CD4-positive, alpha-beta T cell treated with Interleukin-4 for 1 hour (primary cell): ENCODE data around the gene NXNL1.

Experiments used
- DNase-seq, 2 donors: peaks; one replicate each; pipeline ENCODE4 v3.0.0-alpha.2; 2020 to 2022

Gene NXNL1

DNA sequence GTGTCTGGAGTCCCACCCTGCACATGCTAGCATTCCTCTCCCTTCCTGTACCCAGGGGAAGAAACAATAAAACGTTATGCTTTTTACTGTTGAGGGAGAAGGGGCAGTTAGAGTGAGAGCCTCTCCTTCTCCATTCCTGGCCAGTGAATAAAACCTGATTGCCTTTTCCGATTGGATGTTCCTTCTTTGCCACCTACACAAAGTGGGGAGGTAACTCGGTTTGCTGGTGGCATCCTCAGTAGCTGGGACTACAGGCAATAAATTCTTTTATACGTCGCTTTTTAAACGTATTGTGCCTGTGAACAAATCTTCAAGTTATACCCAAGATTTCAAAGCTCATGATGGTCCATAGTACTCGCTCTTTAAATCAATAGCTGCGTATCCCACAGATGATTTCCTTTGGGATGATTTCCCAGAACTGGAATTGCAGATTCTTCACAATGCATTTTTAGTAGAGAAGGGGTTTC, 41.5 kb downstream of the NXNL1 start:
- no peak for DNase-seq

DNA sequence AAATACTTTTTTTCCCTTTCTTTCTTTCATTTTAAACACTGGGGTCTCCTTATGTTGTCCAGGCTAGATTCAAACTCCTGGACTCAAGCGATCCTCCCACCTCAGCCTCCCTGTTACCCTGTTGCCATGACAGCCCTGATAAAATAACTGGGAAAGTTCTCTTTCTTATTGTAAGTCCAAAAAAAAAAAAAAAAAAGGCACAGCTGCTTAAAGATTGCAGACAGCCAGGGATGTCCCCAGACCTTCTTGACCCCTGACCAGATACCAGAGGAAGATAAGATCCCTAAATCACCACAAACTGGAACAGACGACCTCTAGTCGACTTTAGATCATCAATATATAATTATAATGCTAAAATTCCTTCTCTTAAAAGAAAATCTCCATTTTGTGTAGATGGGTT, 42.0 kb downstream of the NXNL1 start:
- no peak for DNase-seq

DNA sequence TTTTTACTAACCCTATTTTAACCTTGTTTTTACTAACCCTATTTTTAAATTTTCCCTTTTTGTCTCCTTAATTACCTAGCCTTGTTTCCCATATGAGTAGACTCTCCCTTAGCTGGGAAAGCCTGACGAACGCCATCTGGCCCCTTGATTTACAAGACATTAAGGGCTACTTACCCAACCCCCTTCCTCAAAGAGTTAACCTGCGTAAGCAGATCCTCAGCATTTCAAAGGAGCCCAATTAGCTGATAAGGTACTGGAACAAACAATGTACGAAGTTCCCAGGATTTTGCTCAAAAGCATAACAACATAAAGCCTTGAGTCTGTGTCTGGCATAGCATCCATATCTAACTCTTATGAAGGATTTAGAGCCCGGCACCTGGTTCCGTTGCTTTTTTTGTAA, 45.6 kb downstream of the NXNL1 start:
- no peak for DNase-seq

DNA sequence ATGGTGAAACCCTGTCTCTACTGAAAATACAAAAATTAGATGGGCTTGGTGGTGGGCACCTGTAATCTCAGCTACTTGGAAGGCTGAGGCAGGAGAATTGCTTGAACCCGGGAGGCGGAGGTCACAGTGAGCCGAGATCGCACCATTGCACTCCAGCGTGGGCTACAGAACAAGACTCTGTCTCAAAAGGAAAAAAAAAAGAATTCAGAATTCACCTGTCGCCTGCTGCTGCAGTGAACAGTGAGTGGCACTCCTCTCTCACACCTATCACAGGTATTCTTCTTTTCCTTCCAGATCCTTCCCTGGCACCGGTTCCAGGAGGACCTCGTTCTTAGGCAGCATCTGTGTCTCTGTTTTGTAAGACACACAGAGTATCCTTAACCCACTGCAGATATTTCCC, 46.6 kb downstream of the NXNL1 start:
- no peak for DNase-seq

DNA sequence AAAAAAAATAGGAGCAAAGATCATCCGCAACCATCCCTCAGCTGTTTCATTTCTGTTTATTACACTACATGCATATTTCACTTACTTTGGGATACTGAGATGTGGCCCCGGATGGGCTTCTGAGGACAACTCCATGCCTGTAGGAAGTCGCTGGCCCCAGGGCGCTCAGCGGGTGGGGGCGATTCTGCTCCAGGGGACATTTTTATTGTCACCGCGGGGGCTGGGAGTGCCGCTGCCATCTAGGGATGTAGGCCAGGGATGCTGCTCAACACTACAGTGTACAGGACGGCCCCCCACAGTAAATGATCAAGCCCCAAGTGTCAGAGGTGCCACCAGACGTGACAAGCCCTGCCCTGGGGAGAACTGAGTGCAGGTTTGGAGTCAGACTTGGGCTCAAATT, 48.9 kb downstream of the NXNL1 start:
- no peak for DNase-seq

DNA sequence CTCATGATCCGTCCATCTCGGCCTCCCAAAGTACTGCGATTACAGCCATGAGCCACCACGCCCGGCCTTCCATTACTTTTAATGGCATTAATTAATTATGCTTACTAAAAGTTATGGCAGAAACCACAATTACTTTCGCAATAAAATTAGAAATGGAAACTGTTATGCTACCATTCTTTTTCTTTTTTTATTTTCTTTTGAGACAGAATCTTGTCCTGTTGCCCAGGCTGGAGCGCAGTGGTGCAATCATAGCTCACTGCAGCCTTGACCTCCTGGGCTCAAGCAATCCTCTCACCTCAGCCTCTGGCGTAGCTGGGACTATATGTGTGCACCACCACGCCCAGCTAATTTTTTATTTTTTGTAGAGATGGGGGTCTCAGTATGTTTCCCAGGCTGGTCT, 50.7 kb downstream of the NXNL1 start:
- no peak for DNase-seq

DNA sequence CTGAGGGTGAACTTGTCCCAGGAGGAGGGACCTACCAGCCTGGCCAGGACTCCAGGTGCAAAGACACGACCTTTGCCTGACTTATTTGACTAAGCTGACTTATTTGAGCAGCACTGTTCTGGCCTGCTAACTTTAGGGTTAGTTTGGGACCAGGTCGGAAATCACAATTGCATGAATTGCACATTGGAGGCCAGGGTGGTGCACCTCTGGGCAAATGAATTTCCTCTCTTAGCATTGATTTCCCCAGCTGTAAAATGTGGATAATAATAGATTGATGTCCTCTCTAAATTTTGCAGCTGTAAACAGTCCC, 53.9 kb downstream of the NXNL1 start:
- DNase-seq: no peak

DNA sequence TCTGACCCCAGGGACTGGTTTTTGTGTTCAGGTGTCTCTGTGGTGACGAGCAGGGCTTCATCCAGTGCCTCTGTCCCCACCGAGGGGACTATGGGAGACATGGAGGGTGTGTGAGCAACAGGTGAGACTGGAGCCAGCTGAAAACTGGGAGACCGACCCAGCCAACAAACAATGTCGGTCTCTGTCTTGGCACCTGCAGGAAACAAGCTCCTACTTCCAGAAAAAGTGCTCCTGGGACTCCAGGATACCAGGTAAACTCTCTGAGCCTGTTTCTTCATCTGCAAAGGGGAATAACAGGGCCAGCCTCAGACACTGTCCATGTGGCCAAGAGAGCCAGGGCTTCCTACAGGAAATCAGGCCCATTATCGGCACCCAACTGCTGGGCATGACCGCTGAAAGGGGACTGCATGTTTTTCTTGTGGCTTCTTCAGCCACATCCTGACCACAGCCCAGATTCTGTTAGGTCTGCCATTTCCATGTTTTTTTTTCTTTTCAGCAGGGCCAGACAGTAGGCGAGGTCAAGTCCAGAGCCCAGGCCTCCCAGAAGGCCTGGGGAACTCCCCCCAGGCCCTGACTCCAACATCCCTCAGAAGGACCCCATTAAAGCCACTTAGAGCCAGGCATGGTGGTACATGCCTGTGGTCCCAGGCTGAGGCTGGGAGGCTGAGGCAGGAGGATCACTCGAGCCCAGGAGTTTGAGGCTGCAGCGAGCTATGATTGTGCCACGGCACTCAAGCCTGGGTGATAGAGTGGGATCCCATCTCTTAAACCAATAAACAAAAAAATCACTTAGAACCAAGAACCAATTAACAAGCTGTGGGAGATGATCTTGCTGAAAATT, 54.5 kb downstream of the NXNL1 start:
- peak in 1 of 2 donors; percentile 30 for DNase-seq
